Stimulated activated naive CD8-positive, alpha-beta T cell treated with anti-CD3 and anti-CD28 coated beads, Interleukin-15, amount 100 ng/mL, for 72 hours (primary cell): ENCODE data around the gene PTEN.

ENCODE experiments used
- ATAC-seq: fragments of 150-1000 bp; cut with Tn5 transposase; 2 replicates; pipeline ENCODE4 v1.10.0; 2021; ENCODE audit warnings: mild to moderate bottlenecking, moderate library complexity
- DNase-seq, 2 donors: peaks; one replicate each; pipeline ENCODE4 v3.0.0; 2021 to 2022
- H3K27ac Mint-ChIP-seq, 2 donors: one replicate each; pipeline ENCODE4 v1.8.0; 2022; ENCODE audit warnings: mild to moderate bottlenecking in 2 of 2, mixed read lengths in 2 of 2, moderate library complexity in 2 of 2
- H3K27me3 Mint-ChIP-seq: one replicate; pipeline ENCODE4 v1.8.0; 2022; ENCODE audit warnings: mixed read lengths
- H3K4me1 Mint-ChIP-seq: one replicate; pipeline ENCODE4 v1.8.0; 2022; ENCODE audit warnings: mild to moderate bottlenecking, mixed read lengths
- H3K4me3 Mint-ChIP-seq, 2 donors: one replicate each; pipeline ENCODE4 v1.8.0; 2022; ENCODE audit warnings: mild to moderate bottlenecking in 2 of 2, mixed read lengths in 2 of 2, moderate library complexity in 1 of 2
- H3K9me3 Mint-ChIP-seq, 2 donors: one replicate each; pipeline ENCODE4 v1.8.0; 2022; ENCODE audit warnings: mixed read lengths in 2 of 2

Gene PTEN

GRCh38 chr10:87952612-87953011 is 89.2 kb downstream of the PTEN start:
- no peaks in the 10 kb centered on the region for H3K4me1 Mint-ChIP-seq
- H3K9me3 Mint-ChIP-seq = no peaks in the 10 kb centered on the region
- ATAC-seq (no peak), DNase-seq (no peak)
- H3K27me3 Mint-ChIP-seq = no peaks in the 10 kb centered on the region
- no peak overlapping the region for H3K4me3 Mint-ChIP-seq
- no peak overlapping the region for H3K27ac Mint-ChIP-seq

DNA sequence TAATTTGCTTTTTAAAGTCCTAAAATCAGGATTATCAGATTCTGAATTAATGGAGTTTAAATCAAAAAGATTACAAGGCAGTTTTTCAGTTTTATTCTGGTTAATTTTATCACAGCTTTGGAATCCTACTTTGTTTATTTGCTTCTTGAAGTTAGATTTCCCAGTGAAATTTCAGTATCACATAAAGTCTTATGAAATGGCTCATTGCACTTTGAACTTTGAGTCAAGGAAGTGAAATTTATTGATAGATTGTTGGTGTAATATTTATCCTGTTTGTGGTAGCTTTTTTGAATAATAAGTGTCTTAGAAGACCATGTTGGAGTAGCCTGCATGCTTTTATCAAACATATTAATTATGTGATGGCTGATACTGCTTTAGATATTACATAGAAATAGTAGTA is 92.6 kb downstream of the PTEN start:
- Mint-ChIP-seq H3K4me3 (no peak overlapping the region), H3K27me3 (no peaks in the 10 kb centered on the region), H3K27ac (no peak overlapping the region), H3K4me1 (no peaks in the 10 kb centered on the region), H3K9me3 (no peaks in the 10 kb centered on the region)
- ATAC-seq (no peak), DNase-seq (no peak)

DNA sequence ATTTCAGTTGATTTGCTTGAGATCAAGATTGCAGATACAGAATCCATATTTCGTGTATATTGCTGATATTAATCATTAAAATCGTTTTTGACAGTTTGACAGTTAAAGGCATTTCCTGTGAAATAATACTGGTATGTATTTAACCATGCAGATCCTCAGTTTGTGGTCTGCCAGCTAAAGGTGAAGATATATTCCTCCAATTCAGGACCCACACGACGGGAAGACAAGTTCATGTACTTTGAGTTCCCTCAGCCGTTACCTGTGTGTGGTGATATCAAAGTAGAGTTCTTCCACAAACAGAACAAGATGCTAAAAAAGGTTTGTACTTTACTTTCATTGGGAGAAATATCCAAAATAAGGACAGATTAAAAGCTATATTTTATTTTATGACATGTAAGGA is 94.3 kb downstream of the PTEN start:
- no peaks in the 10 kb centered on the region for H3K27me3 Mint-ChIP-seq
- no peak for DNase-seq
- H3K9me3 Mint-ChIP-seq = no peaks in the 10 kb centered on the region
- ATAC-seq = no peak
- H3K4me1 Mint-ChIP-seq = no peaks in the 10 kb centered on the region
- no peak overlapping the region for H3K4me3 Mint-ChIP-seq
- no peak overlapping the region for H3K27ac Mint-ChIP-seq

GRCh38 chr10:87960230-87960629 is 96.8 kb downstream of the PTEN start:
- no peaks in the 10 kb centered on the region for H3K27me3 Mint-ChIP-seq
- DNase-seq = no peak
- ATAC-seq = no peak
- no peaks in the 10 kb centered on the region for H3K4me1 Mint-ChIP-seq
- no peak overlapping the region for H3K4me3 Mint-ChIP-seq
- H3K27ac Mint-ChIP-seq = no peak overlapping the region
- no peaks in the 10 kb centered on the region for H3K9me3 Mint-ChIP-seq

DNA sequence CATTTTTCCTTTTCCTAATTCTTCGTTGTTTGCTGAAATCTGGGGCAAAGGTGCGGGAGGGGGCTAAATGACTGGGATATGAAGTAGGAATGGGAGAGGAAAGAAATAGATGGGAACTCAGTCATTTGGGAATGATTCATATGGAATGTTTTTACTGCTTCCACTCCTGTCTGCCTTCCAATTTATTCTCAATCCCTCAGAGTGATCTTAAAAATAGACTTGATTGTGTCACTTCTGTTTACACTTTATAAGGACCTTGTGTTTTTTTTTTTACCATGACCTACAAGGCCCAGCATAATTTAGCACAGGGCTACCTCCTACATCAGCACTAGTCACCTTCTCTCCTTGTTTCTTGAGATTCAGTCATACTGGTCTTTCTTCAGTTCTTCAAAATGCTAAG is 97.9 kb downstream of the PTEN start:
- Mint-ChIP-seq H3K9me3 (no peaks in the 10 kb centered on the region), H3K27me3 (no peaks in the 10 kb centered on the region), H3K27ac (no peak overlapping the region), H3K4me1 (no peaks in the 10 kb centered on the region), H3K4me3 (no peak overlapping the region)
- DNase-seq (no peak), ATAC-seq (no peak)

DNA sequence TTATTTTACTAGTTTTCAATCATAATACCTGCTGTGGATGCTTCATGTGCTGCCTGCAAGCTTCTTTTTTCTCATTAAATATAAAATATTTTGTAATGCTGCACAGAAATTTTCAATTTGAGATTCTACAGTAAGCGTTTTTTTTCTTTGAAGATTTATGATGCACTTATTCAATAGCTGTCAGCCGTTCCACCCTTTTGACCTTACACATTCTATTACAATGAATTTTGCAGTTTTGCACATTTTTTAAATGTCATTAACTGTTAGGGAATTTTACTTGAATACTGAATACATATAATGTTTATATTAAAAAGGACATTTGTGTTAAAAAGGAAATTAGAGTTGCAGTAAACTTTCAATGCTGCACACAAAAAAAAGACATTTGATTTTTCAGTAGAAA is 103.0 kb downstream of the PTEN start:
- H3K4me1 Mint-ChIP-seq = no peaks in the 10 kb centered on the region
- ATAC-seq = no peak
- no peak for DNase-seq
- no peaks in the 10 kb centered on the region for H3K9me3 Mint-ChIP-seq
- H3K27ac Mint-ChIP-seq = no peak overlapping the region
- H3K27me3 Mint-ChIP-seq = no peaks in the 10 kb centered on the region
- no peak overlapping the region for H3K4me3 Mint-ChIP-seq

DNA sequence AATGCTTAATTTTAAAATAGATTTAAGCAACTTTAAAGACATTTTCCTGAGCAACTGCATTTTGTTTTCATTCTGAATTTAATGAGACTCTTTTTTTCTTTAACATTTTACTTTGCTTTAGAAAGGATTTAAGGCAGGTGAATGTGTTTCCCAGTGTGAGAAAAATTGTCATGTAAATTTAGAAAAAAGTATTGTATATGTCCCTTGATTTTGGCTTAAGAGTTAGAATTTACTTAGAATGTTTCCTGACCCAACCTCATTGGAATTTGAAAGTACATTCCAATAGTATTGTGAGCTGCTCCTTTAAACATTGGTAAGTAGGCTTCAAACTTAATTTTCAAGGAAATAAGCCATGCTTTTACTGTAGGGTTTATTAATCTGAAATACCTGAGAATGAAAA is 110.2 kb downstream of the PTEN start:
- no peak for DNase-seq
- Mint-ChIP-seq H3K4me3 (no peak overlapping the region), H3K27ac (no peak overlapping the region), H3K9me3 (peaks cover 0 to 10% of the 10 kb centered on the region in 2 donors), H3K27me3 (no peaks in the 10 kb centered on the region), H3K4me1 (peaks cover 9% of the 10 kb centered on the region)
- ATAC-seq = no peak

- Mint-ChIP-seq H3K9me3 (peaks cover 0 to 10% of the 10 kb centered on the region in 2 donors), H3K27me3 (no peaks in the 10 kb centered on the region), H3K4me1 (peaks cover 9% of the 10 kb centered on the region), H3K27ac (no peak overlapping the region), H3K4me3 (no peak overlapping the region)
- DNase-seq (no peak), ATAC-seq (no peak)
These were observed 110.7 kb downstream of the PTEN start for GRCh38 chr10:87974130-87974529.

GRCh38 chr10:87974769-87975168 is 111.3 kb downstream of the PTEN start:
- no peak overlapping the region for H3K4me3 Mint-ChIP-seq
- H3K27ac Mint-ChIP-seq = no peak overlapping the region
- H3K27me3 Mint-ChIP-seq = no peaks in the 10 kb centered on the region

DNA sequence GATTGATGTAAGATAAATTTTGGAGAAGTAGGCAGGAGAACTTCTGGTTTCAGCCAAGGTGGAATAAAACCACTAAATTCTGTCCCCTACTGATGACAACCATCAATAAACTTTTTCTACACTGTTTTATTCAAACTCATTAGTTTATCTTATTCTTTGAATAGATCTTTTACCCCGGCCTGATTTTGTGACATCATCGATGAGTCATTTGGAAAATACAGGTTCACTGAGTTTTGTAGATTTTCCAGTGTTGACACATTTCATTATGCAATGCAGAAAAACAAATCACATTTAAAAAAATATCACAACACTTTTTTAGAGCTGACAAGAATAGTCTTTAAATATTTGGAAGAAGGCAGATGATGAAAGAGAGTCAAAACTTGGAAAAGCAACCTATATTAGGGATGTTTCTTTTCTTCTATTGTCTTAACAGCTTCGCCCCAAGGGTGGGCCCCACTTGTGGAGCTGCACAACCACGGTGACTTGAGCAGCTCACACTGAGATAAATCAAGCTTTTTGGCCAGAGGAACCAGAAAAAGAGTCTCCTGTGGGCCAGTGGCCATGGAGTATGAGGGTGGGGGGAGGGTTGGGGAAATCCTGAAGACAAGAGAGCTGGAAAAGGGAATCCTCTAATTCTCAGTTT is 112.8 kb downstream of the PTEN start:
- ATAC-seq = no peak
- no peak for DNase-seq
- H3K4me1 Mint-ChIP-seq = peaks cover 9% of the 10 kb centered on the region
- H3K4me3 Mint-ChIP-seq = no peak overlapping the region
- H3K27me3 Mint-ChIP-seq = no peaks in the 10 kb centered on the region
- H3K27ac Mint-ChIP-seq = no peak overlapping the region
- H3K9me3 Mint-ChIP-seq = peaks cover 0 to 10% of the 10 kb centered on the region in 2 donors

More at GRCh38 chr10:87974769-87975168, 111.3 kb downstream of the PTEN start:
- DNase-seq = no peak
- Mint-ChIP-seq H3K9me3 (peaks cover 0 to 10% of the 10 kb centered on the region in 2 donors), H3K4me1 (peaks cover 9% of the 10 kb centered on the region)
- no peak for ATAC-seq

DNA sequence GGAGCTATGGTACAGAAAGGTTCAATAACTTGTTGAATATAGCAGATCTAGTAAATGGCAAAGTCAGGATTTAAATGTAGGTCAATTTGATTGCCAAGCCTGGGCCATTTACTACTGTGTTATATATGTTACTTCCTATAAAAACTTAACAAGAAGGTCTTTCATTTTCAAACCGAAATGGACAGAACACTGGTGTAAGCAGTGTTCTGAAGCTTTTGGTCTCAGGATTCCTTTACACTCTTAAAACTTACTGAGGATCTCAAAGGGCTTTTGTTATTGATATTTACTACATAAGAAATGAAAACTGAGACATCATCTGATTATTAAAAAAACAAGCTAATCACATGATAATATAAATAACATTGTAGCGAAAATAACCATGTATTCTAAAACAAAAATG is 114.7 kb downstream of the PTEN start:
- H3K9me3 Mint-ChIP-seq = peaks cover 0 to 5% of the 10 kb centered on the region in 2 donors
- DNase-seq = no peak
- H3K27ac Mint-ChIP-seq = no peak overlapping the region
- no peak for ATAC-seq
- no peaks in the 10 kb centered on the region for H3K27me3 Mint-ChIP-seq
- H3K4me3 Mint-ChIP-seq = no peak overlapping the region
- H3K4me1 Mint-ChIP-seq = peaks cover 9% of the 10 kb centered on the region

DNA sequence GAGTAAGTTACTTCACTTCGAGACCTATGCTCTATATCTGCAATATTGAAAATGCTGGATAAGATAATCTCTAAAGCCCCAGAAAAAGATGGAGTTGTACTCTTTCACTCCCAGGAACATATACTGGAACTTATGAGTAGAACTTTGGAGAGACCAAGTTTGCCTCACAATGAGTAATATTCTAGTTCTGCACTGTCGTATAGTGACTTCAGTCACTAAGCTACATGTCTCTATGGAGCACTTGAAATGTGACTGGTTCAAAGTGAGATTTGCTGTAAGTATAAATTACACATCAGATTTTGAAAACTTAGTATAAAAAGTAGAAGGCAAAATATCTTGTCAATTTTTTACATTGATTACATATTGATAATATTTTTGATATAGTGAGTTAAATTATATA is 116.4 kb downstream of the PTEN start:
- Mint-ChIP-seq H3K27me3 (no peaks in the 10 kb centered on the region), H3K27ac (no peak overlapping the region), H3K4me3 (no peak overlapping the region), H3K4me1 (peaks cover 9% of the 10 kb centered on the region), H3K9me3 (peaks cover 0 to 5% of the 10 kb centered on the region in 2 donors)
- no peak for ATAC-seq
- DNase-seq = no peak

DNA sequence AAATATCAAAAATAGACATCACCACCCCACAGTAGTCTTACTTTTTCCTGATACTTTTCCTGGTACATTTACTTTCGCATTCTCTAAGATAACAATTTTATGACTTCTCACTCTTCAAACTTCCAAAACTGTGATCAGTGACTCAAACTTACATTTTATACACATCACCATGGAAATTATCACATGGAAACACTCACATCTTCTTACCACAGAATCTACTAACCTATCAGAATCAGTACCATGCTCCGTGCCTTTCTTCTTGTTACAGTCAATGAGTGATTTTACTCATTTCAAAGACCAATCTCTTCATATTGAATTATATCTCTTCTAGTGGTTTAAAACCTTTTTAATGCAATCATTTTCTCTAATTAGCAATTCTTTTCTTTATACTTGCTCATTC is 120.3 kb downstream of the PTEN start:
- no peaks in the 10 kb centered on the region for H3K27me3 Mint-ChIP-seq
- H3K4me1 Mint-ChIP-seq = no peaks in the 10 kb centered on the region

DNA sequence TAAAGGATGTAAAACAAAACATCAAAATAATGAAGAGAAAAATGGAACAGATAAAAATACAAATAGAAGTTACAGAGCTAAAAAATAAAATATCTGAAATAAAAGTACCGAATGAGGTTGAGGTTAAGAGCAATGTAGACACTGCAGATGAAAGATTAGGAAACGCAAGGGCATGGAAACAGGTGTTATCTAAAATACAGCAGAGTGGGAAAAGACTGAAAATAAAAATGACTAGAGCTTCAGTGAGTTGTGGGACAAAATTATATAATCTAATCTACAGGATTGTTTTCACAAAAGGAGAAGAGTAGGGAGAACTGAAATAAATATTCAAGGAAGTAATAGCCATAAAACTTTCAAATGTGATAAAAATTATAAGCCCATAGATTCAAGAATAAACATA is 123.8 kb downstream of the PTEN start:
- Mint-ChIP-seq H3K27me3 (no peaks in the 10 kb centered on the region), H3K27ac (no peak overlapping the region)

More for the DNA sequence above, 120.3 kb downstream of the PTEN start:
- DNase-seq (no peak), ATAC-seq (no peak)
- no peak overlapping the region for H3K4me3 Mint-ChIP-seq
- no peaks in the 10 kb centered on the region for H3K9me3 Mint-ChIP-seq
- H3K27ac Mint-ChIP-seq = no peak overlapping the region

DNA sequence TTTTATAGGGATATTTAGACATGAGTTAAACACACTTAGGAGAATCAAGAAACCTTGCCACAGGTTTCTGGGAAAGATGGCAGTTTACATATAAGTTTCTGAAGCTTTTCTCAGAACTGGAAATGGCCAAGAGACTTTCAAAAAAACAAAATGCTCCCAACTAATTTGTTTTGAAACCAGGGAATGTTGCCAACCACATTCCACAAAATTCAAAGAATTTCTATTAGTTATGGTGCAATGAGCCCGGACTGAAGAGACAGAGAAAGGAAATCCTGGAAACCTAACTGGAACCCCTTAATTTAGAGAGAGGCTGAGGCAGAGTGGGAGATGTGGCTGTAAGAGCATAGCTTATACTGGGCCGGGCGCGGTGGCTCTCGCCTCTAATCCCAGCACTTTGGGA is 128.5 kb downstream of the PTEN start:
- ATAC-seq = no peak
- no peak overlapping the region for H3K27ac Mint-ChIP-seq
- no peak for DNase-seq

More for the DNA sequence above, 123.8 kb downstream of the PTEN start:
- no peak overlapping the region for H3K4me3 Mint-ChIP-seq
- H3K9me3 Mint-ChIP-seq = no peaks in the 10 kb centered on the region
- H3K4me1 Mint-ChIP-seq = no peaks in the 10 kb centered on the region
- no peak for DNase-seq
- ATAC-seq = no peak

GRCh38 chr10:88004451-88004850 is 141.0 kb downstream of the PTEN start:
- Mint-ChIP-seq H3K27me3 (no peaks in the 10 kb centered on the region), H3K4me1 (no peaks in the 10 kb centered on the region), H3K27ac (no peak overlapping the region), H3K4me3 (no peak overlapping the region), H3K9me3 (peaks cover 7 to 8% of the 10 kb centered on the region in 2 donors)
- ATAC-seq = no peak
- DNase-seq = no peak

More for the DNA sequence above, 128.5 kb downstream of the PTEN start:
- H3K9me3 Mint-ChIP-seq = no peaks in the 10 kb centered on the region
- no peak overlapping the region for H3K4me3 Mint-ChIP-seq
- peaks cover 10% of the 10 kb centered on the region for H3K4me1 Mint-ChIP-seq
- H3K27me3 Mint-ChIP-seq = no peaks in the 10 kb centered on the region

- Mint-ChIP-seq H3K27me3 (no peaks in the 10 kb centered on the region), H3K4me1 (no peaks in the 10 kb centered on the region), H3K4me3 (no peak overlapping the region), H3K9me3 (peaks cover 8 to 16% of the 10 kb centered on the region in 2 donors), H3K27ac (no peak overlapping the region)
- ATAC-seq (no peak), DNase-seq (no peak)
These were observed 142.8 kb downstream of the PTEN start for GRCh38 chr10:88006261-88006660.
